ENCODE measurements around the gene MANBA.

DNA sequence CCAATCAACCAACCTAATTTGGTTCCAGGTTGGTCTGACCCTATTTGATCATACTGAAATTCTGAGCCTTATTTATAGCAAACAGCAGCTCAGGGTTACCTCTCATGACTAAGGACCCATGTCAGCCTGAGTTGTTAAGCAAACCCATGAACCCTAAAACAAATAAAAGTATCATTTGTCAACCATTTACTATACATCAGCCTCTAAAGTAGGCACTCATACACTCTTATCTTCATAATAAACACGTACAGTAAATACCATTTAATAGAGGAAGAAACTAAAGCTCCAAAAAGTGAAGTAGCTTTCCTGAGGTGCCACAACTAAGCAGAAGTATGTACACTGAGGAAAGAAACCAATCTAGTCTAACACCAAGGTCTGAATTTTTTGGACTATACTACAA, 25.2 kb downstream of the MANBA start:
- TF ChIP-seq POLR2A (IDR thresholded peaks at IDR 0.05; ENCODE audit: low read length), result no peak
- TF ChIP-seq GATA1 (IDR thresholded peaks at IDR 0.05; ENCODE audit: low read depth, low read length), result no peak
